Ovary (tissue), 9 donors: ENCODE data around the gene IMMP2L. TPM values are rescaled to one million over a fixed set of nuclear protein-coding genes. Genes with fewer than 3 reads are reported as not detected.

Experiments
- DNase-seq, 5 donors: peaks; one replicate each; pipeline ENCODE4 v3.0.0-alpha.2; 2019 to 2020
- H3K27ac ChIP-seq, 2 donors: fragments of 200-600 bp; one replicate each; pipeline versions ENCODE4 v1.5.1 to v1.8.0; 2019 to 2022
- H3K27me3 ChIP-seq: fragments of 200-600 bp; one replicate; pipeline ENCODE4 v1.8.0; 2022
- H3K36me3 ChIP-seq: fragments of 200-600 bp; sonication (generic); one replicate; pipeline ENCODE4 v1.5.1; 2019
- H3K4me1 ChIP-seq: one replicate; pipeline ENCODE4 v1.8.1; 2013; ENCODE audit warnings: mild to moderate bottlenecking, moderate library complexity; ENCODE audit not compliant: insufficient read depth
- H3K4me3 ChIP-seq: fragments of 200-600 bp; sonication (generic); one replicate; pipeline ENCODE4 v1.5.1; 2017
- H3K9me3 ChIP-seq, 2 donors: fragments of 200-600 bp in 1 of 2; sonication (generic) in 1 of 2; one replicate each; pipeline versions ENCODE4 v1.5.1 to v1.8.1; 2013 to 2019; ENCODE audit warnings: mild to moderate bottlenecking in 1 of 2, moderate library complexity in 1 of 2
- EP300 ChIP-seq: sonication (generic); formaldehyde crosslinking; IDR thresholded peaks from one replicate; pipeline ENCODE4 v1.6.1; 2017; ENCODE audit warnings: antibody characterized with exemption
- POLR2A ChIP-seq: fragments of 450-650 bp; IDR thresholded peaks from one replicate; pipeline ENCODE4 v1.6.1; 2017; ENCODE audit warnings: antibody characterized with exemption, mild to moderate bottlenecking, moderate library complexity
- WGBS, 3 donors: extraction: QIAGEN DNeasy Blood & Tissue Kit in 1 of 3; methylation state at CpG; one replicate each; pipeline versions ENCODE4 v1.1.5 to v1.1.7; 2013 to 2017; 5-methylcytosine and 5-hydroxymethylcytosine counted together
- intact Hi-C, 4 donors: fragments of 100-400 bp; cut with DNase I; formaldehyde crosslinking; loops; one replicate each; pipeline versions ENCODE4 v1.11.0 to v1.15.1; 2022 to 2023
- polyA plus RNA-seq, 2 donors: library from polyadenylated mRNA; stranded (reverse); fragments of 200-250 nt in 1 of 2; fragments of 350-450 nt in 1 of 2; fragmentation: Illumina TruSeq in 1 of 2; extraction: RNeasy Lipid Tissue Mini Kit (QIAGEN cat#74804) in 1 of 2; gene quantifications; one replicate each; pipeline ENCODE4 v1.2.3, GENCODE V29; 2013 to 2014
- total RNA-seq, 7 donors: library from RNA; depleted of rRNA in 2 of 7; stranded (reverse); fragments of >200 nt in 2 of 7; fragmentation: NEBNext Ultra II Directional in 3 of 7; extraction: Animal tissue kit (Norgen Biotek cat#: 25700) in 3 of 7; gene quantifications; one replicate each; pipeline versions ENCODE4 v1.1.0 to v1.2.4, GENCODE V29; 2016 to 2023
- TF ChIP-seq, protein P1 (sequence below), 3 donors: fragments of 450-650 bp in 2 of 3; fragments of 200-600 bp in 1 of 3; IDR thresholded peaks; one replicate each; pipeline versions ENCODE4 v1.5.1 to v1.8.0; 2016 to 2022; ENCODE audit warnings: antibody characterized with exemption in 3 of 3, mild to moderate bottlenecking in 1 of 3
- donor health status: DM: no; HTN: no; CAD: no; lungs with moderate emphysema.
- donor health status: DM: no; HTN: no; CAD: no.
- donor health status: Bipolar disorder and iron deficiency.
- donor health status: DM: yes; HTN: yes; CAD: no.
- donor health status: DM: no; HTN: no; CAD: no.
- donor health status: DM: yes; HTN: yes; CAD: no.

IMMP2L gene
- total and polyA plus RNA-seq, 9 donors, result 19.5 to 36.9 (median 29.9) TPM

GRCh38 chr7:111476586-111477293, 85.6 kb downstream of the IMMP2L start:
- intact Hi-C loops, result no loop called here

GRCh38 chr7:111475959-111476358, 86.3 kb downstream of the IMMP2L start:
- TF ChIP-seq EP300, result no peak
- no peak for TF ChIP-seq POLR2A
- TF ChIP-seq, protein P1, sequence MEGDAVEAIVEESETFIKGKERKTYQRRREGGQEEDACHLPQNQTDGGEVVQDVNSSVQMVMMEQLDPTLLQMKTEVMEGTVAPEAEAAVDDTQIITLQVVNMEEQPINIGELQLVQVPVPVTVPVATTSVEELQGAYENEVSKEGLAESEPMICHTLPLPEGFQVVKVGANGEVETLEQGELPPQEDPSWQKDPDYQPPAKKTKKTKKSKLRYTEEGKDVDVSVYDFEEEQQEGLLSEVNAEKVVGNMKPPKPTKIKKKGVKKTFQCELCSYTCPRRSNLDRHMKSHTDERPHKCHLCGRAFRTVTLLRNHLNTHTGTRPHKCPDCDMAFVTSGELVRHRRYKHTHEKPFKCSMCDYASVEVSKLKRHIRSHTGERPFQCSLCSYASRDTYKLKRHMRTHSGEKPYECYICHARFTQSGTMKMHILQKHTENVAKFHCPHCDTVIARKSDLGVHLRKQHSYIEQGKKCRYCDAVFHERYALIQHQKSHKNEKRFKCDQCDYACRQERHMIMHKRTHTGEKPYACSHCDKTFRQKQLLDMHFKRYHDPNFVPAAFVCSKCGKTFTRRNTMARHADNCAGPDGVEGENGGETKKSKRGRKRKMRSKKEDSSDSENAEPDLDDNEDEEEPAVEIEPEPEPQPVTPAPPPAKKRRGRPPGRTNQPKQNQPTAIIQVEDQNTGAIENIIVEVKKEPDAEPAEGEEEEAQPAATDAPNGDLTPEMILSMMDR (IDR thresholded peaks at IDR 0.05), result no peak
- no peaks in the 10 kb centered on the region for H3K36me3 ChIP-seq
- no peak overlapping the region for H3K27ac ChIP-seq
- intact Hi-C loops, result no loop called here
- 8 to 25% (median 18%) methylated on average over 1 of the region's 1 CpG for WGBS, 3 donors
- H3K4me3 ChIP-seq, result no peak overlapping the region
- H3K27me3 ChIP-seq, result no peaks in the 10 kb centered on the region
- peaks cover 3% of the 10 kb centered on the region for H3K4me1 ChIP-seq
- H3K9me3 ChIP-seq, result no peaks in the 10 kb centered on the region
- DNase-seq, result no peak

More at GRCh38 chr7:111476586-111477293, 85.6 kb downstream of the IMMP2L start:
- Histone ChIP-seq H3K27ac (no peak overlapping the region), H3K36me3 (no peaks in the 10 kb centered on the region), H3K4me3 (no peak overlapping the region), H3K27me3 (no peaks in the 10 kb centered on the region), H3K9me3 (no peaks in the 10 kb centered on the region), H3K4me1 (peaks cover 3% of the 10 kb centered on the region)
- no peak for DNase-seq
- WGBS, 3 donors, result 71 to 77% (median 76%) methylated on average over 2 of the region's 2 CpGs
- TF ChIP-seq, protein P1 (IDR thresholded peaks at IDR 0.05), result no peak
- no peak for TF ChIP-seq POLR2A
- no peak for TF ChIP-seq EP300

DNA sequence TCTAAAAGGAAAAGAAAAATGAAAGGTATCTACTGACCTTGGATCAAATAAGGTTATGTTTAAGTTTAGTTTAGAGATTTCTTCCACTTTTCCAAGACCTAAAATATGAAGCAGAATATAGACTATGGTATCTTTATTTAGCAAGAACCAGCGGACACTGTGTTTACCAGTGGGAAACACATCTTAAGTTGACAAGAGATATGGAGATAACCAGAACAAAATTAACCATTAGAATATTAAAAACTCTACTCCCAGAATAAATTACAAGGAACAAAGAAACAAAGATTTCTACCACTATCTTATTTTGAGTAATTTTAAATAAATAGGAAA, 86.9 kb downstream of the IMMP2L start:
- DNase-seq, result no peak
- Histone ChIP-seq H3K27ac (no peak overlapping the region), H3K27me3 (no peaks in the 10 kb centered on the region), H3K4me3 (no peak overlapping the region), H3K4me1 (peaks cover 3% of the 10 kb centered on the region), H3K9me3 (no peaks in the 10 kb centered on the region), H3K36me3 (no peaks in the 10 kb centered on the region)
- intact Hi-C loops, result no loop called here
- 75 to 85% (median 84%) methylated on average over 1 of the region's 1 CpG for WGBS, 3 donors
- TF ChIP-seq POLR2A (no peak), EP300 (no peak)
- TF ChIP-seq, protein P1 (IDR thresholded peaks at IDR 0.05), result no peak

- no peaks in the 10 kb centered on the region for H3K27me3 ChIP-seq
- H3K4me1 ChIP-seq, result peaks cover 3% of the 10 kb centered on the region
- no peak for DNase-seq
- H3K36me3 ChIP-seq, result no peaks in the 10 kb centered on the region
- 46 to 52% (median 50%) methylated on average over 4 of the region's 4 CpGs for WGBS, 3 donors
- H3K9me3 ChIP-seq, result no peaks in the 10 kb centered on the region
- TF ChIP-seq, protein P1 (IDR thresholded peaks at IDR 0.05), result no peak
- TF ChIP-seq POLR2A (no peak), EP300 (no peak)
- H3K27ac ChIP-seq, result no peak overlapping the region
- H3K4me3 ChIP-seq, result no peak overlapping the region
- intact Hi-C loops, result no loop called here
Observed at GRCh38 chr7:111474723-111475418, 87.4 kb downstream of the IMMP2L start.
